ENCODE data around the gene SLC38A1.

Gene SLC38A1

GRCh38 chr12:46160101-46160980, 108.5 kb downstream of the SLC38A1 start:
- DNase-seq (ENCODE audit: low spot score): no peak
- TF ChIP-seq CTCF (IDR thresholded peaks at IDR 0.05; ENCODE audit: extremely low read depth, missing control alignments): no peak

- no peak for TF ChIP-seq CTCF (IDR thresholded peaks at IDR 0.05; ENCODE audit: extremely low read depth, missing control alignments)
- no peak for DNase-seq (ENCODE audit: low spot score)
Measured at GRCh38 chr12:46159309-46159901, 109.4 kb downstream of the SLC38A1 start.

GRCh38 chr12:46158501-46158900, 110.3 kb downstream of the SLC38A1 start:
- DNase-seq (ENCODE audit: low spot score): no peak
- no peak for TF ChIP-seq CTCF (IDR thresholded peaks at IDR 0.05; ENCODE audit: extremely low read depth, missing control alignments)

- DNase-seq (ENCODE audit: low spot score): no peak
Measured at GRCh38 chr12:46154221-46154985, 114.4 kb downstream of the SLC38A1 start.

GRCh38 chr12:46153268-46153872, 115.5 kb downstream of the SLC38A1 start:
- TF ChIP-seq CTCF (IDR thresholded peaks at IDR 0.05; ENCODE audit: extremely low read depth, missing control alignments): peak; percentile 33
- peak; percentile 21 for DNase-seq (ENCODE audit: low spot score)

More at GRCh38 chr12:46154221-46154985, 114.4 kb downstream of the SLC38A1 start:
- no peak for TF ChIP-seq CTCF (IDR thresholded peaks at IDR 0.05; ENCODE audit: extremely low read depth, missing control alignments)

- DNase-seq (ENCODE audit: low spot score): no peak
- no peak for TF ChIP-seq CTCF (IDR thresholded peaks at IDR 0.05; ENCODE audit: extremely low read depth, missing control alignments)
Measured at GRCh38 chr12:46152456-46152855, 116.4 kb downstream of the SLC38A1 start.
